ENCODE measurements around the gene PLCG1. TPM values are rescaled to one million over a fixed set of nuclear protein-coding genes. Genes with fewer than 3 reads are reported as not detected.

The PLCG1 gene
- total RNA-seq, 1 donor from 2014 or later: 66.3 TPM

DNA sequence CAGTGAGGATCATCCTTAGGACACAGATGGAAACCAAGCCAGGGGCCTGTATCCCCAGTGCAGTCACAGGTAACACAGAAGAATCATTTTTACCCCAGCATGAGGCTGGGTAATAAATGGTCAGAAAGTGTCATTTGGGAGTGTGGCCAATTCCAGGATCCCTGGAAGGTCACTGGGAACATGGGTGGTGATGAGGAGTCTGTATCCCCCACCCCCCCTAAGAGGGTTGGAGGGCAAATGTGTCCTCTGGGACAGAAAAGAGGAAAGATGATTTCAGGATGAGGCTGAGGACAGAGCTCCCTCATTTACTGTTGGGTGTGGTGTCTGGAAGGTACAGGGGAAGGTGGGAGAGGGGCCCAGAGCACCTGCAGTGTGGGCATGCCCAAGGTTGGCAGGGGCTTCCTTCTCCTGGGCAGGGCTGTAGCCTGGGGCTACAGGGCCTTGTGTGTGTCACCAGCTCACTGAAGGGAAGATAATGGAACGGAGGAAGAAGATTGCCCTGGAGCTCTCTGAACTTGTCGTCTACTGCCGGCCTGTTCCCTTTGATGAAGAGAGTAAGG, 34.5 kb downstream of the PLCG1 start:
- H3K27me3 ChIP-seq (ENCODE audit: control insufficient read depth in 3 of 3, insufficient read depth in 3 of 3, low read length in 3 of 3): no peaks in the 10 kb centered on the region
- H3K4me3 ChIP-seq (ENCODE audit: low read length in 3 of 3): no peak overlapping the region
- peak overlapping the region; percentile 4 to 40 (median 28) for H3K9ac ChIP-seq (ENCODE audit: low read depth in 1 of 3, low read length in 3 of 3)
- peaks cover 51 to 64% (median 59%) of the 10 kb centered on the region in 3 donors for H3K36me3 ChIP-seq (ENCODE audit: control insufficient read depth in 3 of 3, insufficient read depth in 3 of 3, low read length in 3 of 3)
- no peaks in the 10 kb centered on the region for H3K9me3 ChIP-seq (ENCODE audit: control insufficient read depth in 3 of 3, low read length in 3 of 3)
- peaks cover 42 to 51% (median 50%) of the 10 kb centered on the region in 3 donors for H3K4me1 ChIP-seq (ENCODE audit: control insufficient read depth in 3 of 3, insufficient read depth in 3 of 3, low read length in 3 of 3)
- H3K27ac ChIP-seq (ENCODE audit: low read depth, low read length): peak overlapping the region; percentile 39

DNA sequence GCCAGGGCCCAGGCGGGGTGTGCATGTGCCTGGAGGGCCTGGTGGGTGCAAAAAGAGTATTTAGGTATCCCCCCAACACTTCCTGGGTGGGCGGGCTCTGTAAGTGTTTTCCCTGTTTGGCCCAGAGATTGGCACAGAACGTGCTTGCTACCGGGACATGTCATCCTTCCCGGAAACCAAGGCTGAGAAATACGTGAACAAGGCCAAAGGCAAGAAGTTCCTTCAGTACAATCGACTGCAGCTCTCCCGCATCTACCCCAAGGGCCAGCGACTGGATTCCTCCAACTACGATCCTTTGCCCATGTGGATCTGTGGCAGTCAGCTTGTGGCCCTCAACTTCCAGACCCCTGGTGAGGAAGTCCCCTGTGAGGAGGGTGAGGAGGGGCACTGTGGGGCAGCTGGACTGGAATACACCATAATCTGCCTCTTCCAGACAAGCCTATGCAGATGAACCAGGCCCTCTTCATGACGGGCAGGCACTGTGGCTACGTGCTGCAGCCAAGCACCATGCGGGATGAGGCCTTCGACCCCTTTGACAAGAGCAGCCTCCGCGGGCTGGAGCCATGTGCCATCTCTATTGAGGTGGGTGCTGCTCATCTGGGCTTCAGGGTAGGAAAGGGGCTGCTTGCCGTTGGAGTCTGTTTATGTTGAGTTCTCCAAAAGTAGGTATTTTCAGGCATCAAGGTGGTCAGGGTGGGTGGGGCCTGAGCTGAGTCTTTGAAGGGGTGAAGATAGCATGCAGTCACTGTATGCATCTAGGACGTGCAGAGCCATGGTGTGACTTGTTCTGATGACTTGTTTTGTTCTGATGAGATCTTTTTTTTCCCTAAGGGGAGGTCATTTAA, 35.2 kb downstream of the PLCG1 start:
- Histone ChIP-seq H3K4me3 (ENCODE audit: low read length in 3 of 3) (no peak overlapping the region), H3K36me3 (ENCODE audit: control insufficient read depth in 3 of 3, insufficient read depth in 3 of 3, low read length in 3 of 3) (peaks cover 44 to 62% (median 54%) of the 10 kb centered on the region in 3 donors), H3K27ac (ENCODE audit: low read depth, low read length) (peak overlapping the region; percentile 39), H3K27me3 (ENCODE audit: control insufficient read depth in 3 of 3, insufficient read depth in 3 of 3, low read length in 3 of 3) (no peaks in the 10 kb centered on the region), H3K4me1 (ENCODE audit: control insufficient read depth in 3 of 3, insufficient read depth in 3 of 3, low read length in 3 of 3) (peaks cover 48 to 58% (median 57%) of the 10 kb centered on the region in 3 donors), H3K9ac (ENCODE audit: low read depth in 1 of 3, low read length in 3 of 3) (peak overlapping the region; percentile 4 to 40 (median 28)), H3K9me3 (ENCODE audit: control insufficient read depth in 3 of 3, low read length in 3 of 3) (no peaks in the 10 kb centered on the region)

DNA sequence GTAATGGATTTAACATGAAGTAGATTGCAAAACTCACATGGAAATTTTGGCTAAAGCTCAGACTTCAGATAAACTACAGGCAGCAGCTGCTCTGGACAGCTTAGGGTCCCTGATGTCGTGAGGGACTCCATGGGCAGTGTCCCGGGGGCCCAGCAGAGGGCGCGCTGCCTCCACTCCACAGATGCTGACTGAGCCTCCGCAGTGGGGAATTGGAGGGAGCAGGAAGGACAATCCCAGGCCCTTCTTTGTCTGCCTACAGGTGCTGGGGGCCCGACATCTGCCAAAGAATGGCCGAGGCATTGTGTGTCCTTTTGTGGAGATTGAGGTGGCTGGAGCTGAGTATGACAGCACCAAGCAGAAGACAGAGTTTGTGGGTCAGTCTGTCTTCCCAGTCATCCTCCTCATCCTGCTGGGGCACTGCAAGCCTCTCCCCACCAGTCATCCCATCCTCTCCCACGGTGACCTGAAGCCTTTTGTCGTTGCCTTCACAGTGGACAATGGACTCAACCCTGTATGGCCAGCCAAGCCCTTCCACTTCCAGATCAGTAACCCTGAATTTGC, 35.9 kb downstream of the PLCG1 start:
- peak overlapping the region in 1 of 3 donors; percentile 65 for H3K9ac ChIP-seq (ENCODE audit: low read depth in 1 of 3, low read length in 3 of 3)
- peaks cover 55 to 65% (median 64%) of the 10 kb centered on the region in 3 donors for H3K4me1 ChIP-seq (ENCODE audit: control insufficient read depth in 3 of 3, insufficient read depth in 3 of 3, low read length in 3 of 3)
- H3K36me3 ChIP-seq (ENCODE audit: control insufficient read depth in 3 of 3, insufficient read depth in 3 of 3, low read length in 3 of 3): peaks cover 39 to 55% (median 48%) of the 10 kb centered on the region in 3 donors

DNA sequence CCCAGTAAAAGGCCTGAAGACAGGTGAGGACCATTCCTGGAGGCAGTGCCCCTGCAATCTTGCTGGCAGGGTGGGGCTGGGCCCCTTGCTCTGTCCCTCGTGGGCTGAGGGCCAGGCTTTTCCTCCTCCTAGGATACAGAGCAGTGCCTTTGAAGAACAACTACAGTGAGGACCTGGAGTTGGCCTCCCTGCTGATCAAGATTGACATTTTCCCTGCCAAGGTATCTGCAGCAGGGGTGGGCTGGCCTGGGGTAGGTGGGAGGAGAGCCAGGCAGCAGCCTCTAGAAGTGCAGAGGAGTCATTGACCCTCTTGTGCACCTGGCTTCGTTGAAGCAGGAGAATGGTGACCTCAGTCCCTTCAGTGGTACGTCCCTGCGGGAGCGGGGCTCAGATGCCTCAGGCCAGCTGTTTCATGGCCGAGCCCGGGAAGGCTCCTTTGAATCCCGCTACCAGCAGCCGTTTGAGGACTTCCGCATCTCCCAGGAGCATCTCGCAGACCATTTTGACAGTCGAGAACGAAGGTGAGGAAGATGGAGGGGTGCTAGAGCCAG, 36.5 kb downstream of the PLCG1 start:
- Histone ChIP-seq H3K36me3 (ENCODE audit: control insufficient read depth in 3 of 3, insufficient read depth in 3 of 3, low read length in 3 of 3) (peaks cover 32 to 48% (median 42%) of the 10 kb centered on the region in 3 donors), H3K27me3 (ENCODE audit: control insufficient read depth in 3 of 3, insufficient read depth in 3 of 3, low read length in 3 of 3) (no peaks in the 10 kb centered on the region), H3K9ac (ENCODE audit: low read depth in 1 of 3, low read length in 3 of 3) (peak overlapping the region in 2 of 3 donors; percentile 47 to 65), H3K4me1 (ENCODE audit: control insufficient read depth in 3 of 3, insufficient read depth in 3 of 3, low read length in 3 of 3) (peaks cover 62 to 71% (median 70%) of the 10 kb centered on the region in 3 donors), H3K27ac (ENCODE audit: low read depth, low read length) (peak overlapping the region; percentile 3), H3K9me3 (ENCODE audit: control insufficient read depth in 3 of 3, low read length in 3 of 3) (no peaks in the 10 kb centered on the region), H3K4me3 (ENCODE audit: low read length in 3 of 3) (no peak overlapping the region)

More for the DNA sequence above, 35.9 kb downstream of the PLCG1 start:
- H3K9me3 ChIP-seq (ENCODE audit: control insufficient read depth in 3 of 3, low read length in 3 of 3): no peaks in the 10 kb centered on the region
- H3K27ac ChIP-seq (ENCODE audit: low read depth, low read length): peak overlapping the region; percentile 3
- no peak overlapping the region for H3K4me3 ChIP-seq (ENCODE audit: low read length in 3 of 3)
- H3K27me3 ChIP-seq (ENCODE audit: control insufficient read depth in 3 of 3, insufficient read depth in 3 of 3, low read length in 3 of 3): no peaks in the 10 kb centered on the region

DNA sequence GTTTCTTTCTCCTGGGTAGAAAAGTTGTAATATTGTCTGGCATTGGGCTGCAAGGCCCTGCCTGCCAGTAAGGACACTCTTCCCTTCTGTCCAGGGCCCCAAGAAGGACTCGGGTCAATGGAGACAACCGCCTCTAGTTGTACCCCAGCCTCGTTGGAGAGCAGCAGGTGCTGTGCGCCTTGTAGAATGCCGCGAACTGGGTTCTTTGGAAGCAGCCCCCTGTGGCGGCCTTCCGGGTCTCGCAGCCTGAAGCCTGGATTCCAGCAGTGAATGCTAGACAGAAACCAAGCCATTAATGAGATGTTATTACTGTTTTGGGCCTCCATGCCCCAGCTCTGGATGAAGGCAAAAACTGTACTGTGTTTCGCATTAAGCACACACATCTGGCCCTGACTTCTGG, 37.0 kb downstream of the PLCG1 start:
- peaks cover 66 to 76% (median 74%) of the 10 kb centered on the region in 3 donors for H3K4me1 ChIP-seq (ENCODE audit: control insufficient read depth in 3 of 3, insufficient read depth in 3 of 3, low read length in 3 of 3)
- no peaks in the 10 kb centered on the region for H3K27me3 ChIP-seq (ENCODE audit: control insufficient read depth in 3 of 3, insufficient read depth in 3 of 3, low read length in 3 of 3)
- H3K4me3 ChIP-seq (ENCODE audit: low read length in 3 of 3): peak overlapping the region in 1 of 3 donors; percentile 31
- peak overlapping the region; percentile 3 for H3K27ac ChIP-seq (ENCODE audit: low read depth, low read length)
- peak overlapping the region in 2 of 3 donors; percentile 52 to 65 for H3K9ac ChIP-seq (ENCODE audit: low read depth in 1 of 3, low read length in 3 of 3)
- H3K36me3 ChIP-seq (ENCODE audit: control insufficient read depth in 3 of 3, insufficient read depth in 3 of 3, low read length in 3 of 3): peaks cover 27 to 43% (median 37%) of the 10 kb centered on the region in 3 donors
- H3K9me3 ChIP-seq (ENCODE audit: control insufficient read depth in 3 of 3, low read length in 3 of 3): no peaks in the 10 kb centered on the region

DNA sequence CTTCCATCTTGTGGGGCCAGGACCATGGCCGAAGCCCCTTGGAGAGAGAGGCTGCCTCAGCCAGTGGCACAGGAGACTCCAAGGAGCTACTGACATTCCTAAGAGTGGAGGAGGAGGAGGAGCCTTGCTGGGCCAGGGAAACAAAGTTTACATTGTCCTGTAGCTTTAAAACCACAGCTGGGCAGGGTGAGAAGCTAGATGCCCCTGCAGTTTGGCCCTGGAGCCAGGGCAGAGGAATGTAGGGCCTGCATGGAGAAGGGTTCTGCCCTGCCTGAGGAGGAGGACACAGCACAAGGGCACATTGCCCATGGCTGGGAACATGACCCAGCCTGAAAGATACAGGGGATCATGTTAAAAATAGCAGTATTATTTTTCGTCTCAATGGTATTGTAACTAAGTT, 37.4 kb downstream of the PLCG1 start:
- H3K27me3 ChIP-seq (ENCODE audit: control insufficient read depth in 3 of 3, insufficient read depth in 3 of 3, low read length in 3 of 3): no peaks in the 10 kb centered on the region
- no peaks in the 10 kb centered on the region for H3K9me3 ChIP-seq (ENCODE audit: control insufficient read depth in 3 of 3, low read length in 3 of 3)
- peak overlapping the region in 1 of 3 donors; percentile 31 for H3K4me3 ChIP-seq (ENCODE audit: low read length in 3 of 3)
- H3K27ac ChIP-seq (ENCODE audit: low read depth, low read length): peak overlapping the region; percentile 3
- H3K4me1 ChIP-seq (ENCODE audit: control insufficient read depth in 3 of 3, insufficient read depth in 3 of 3, low read length in 3 of 3): peaks cover 66 to 76% (median 74%) of the 10 kb centered on the region in 3 donors
- H3K36me3 ChIP-seq (ENCODE audit: control insufficient read depth in 3 of 3, insufficient read depth in 3 of 3, low read length in 3 of 3): peaks cover 23 to 40% (median 34%) of the 10 kb centered on the region in 3 donors
- H3K9ac ChIP-seq (ENCODE audit: low read depth in 1 of 3, low read length in 3 of 3): peak overlapping the region in 2 of 3 donors; percentile 52 to 65

DNA sequence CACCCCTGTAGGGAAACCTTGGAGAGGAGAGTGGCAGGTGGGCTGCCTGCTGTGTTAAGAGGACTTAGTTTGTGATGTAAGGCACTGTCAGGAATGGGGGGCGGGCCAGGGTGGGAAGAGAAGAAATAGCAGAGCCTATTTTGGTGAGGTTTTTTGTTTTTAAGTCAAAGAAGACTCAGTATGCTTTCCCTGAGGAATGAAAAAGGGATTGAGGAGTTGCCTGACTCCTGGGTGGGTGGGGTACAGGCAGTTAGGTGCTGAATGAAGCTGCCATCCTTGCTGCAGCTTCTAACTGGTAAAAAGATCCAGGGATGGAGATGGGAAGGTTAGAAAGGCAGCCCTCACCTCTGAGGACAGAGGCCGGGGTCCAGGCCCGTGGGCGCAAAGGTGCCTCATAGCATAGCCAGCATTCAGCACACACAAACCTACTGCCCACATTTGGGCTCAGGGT, 37.9 kb downstream of the PLCG1 start:
- Histone ChIP-seq H3K27me3 (ENCODE audit: control insufficient read depth in 3 of 3, insufficient read depth in 3 of 3, low read length in 3 of 3) (no peaks in the 10 kb centered on the region), H3K9ac (ENCODE audit: low read depth in 1 of 3, low read length in 3 of 3) (peak overlapping the region in 2 of 3 donors; percentile 8 to 65), H3K4me1 (ENCODE audit: control insufficient read depth in 3 of 3, insufficient read depth in 3 of 3, low read length in 3 of 3) (peaks cover 66 to 78% (median 74%) of the 10 kb centered on the region in 3 donors), H3K36me3 (ENCODE audit: control insufficient read depth in 3 of 3, insufficient read depth in 3 of 3, low read length in 3 of 3) (peaks cover 19 to 35% (median 29%) of the 10 kb centered on the region in 3 donors), H3K9me3 (ENCODE audit: control insufficient read depth in 3 of 3, low read length in 3 of 3) (no peaks in the 10 kb centered on the region), H3K4me3 (ENCODE audit: low read length in 3 of 3) (no peak overlapping the region), H3K27ac (ENCODE audit: low read depth, low read length) (peak overlapping the region; percentile 69)

DNA sequence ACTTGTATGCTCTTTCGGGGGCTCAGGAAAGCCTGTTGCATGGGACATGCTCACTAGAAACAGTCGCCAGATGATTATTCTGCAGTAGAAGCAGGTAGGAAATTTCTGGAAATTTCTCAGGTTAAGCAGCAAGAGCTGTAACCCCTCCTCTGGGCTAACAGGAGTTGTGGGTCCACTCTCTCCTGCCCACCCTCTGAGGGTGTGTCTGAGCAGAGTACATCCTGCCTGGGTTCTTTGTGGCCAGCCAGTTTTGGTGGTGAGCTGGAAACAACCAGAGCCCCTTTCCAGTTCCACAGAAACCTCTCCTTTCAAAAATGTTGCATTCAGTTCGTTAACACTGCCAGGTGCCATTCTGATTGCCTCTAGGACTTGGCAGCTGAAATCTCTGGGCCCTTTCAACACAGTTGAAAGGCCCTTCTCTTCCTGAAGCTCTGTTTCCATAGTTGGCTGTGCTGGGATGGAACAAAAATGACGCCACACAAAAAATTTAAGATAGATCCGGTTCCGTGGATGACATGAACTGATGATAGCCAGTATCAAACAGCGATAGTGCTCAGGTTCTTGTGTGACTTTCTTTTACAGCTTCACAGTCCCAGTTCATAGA, 38.5 kb downstream of the PLCG1 start:
- Histone ChIP-seq H3K4me1 (ENCODE audit: control insufficient read depth in 3 of 3, insufficient read depth in 3 of 3, low read length in 3 of 3) (peaks cover 66 to 80% (median 74%) of the 10 kb centered on the region in 3 donors), H3K27ac (ENCODE audit: low read depth, low read length) (peak overlapping the region; percentile 69), H3K9ac (ENCODE audit: low read depth in 1 of 3, low read length in 3 of 3) (peak overlapping the region in 2 of 3 donors; percentile 8 to 54), H3K9me3 (ENCODE audit: control insufficient read depth in 3 of 3, low read length in 3 of 3) (no peaks in the 10 kb centered on the region), H3K4me3 (ENCODE audit: low read length in 3 of 3) (no peak overlapping the region), H3K27me3 (ENCODE audit: control insufficient read depth in 3 of 3, insufficient read depth in 3 of 3, low read length in 3 of 3) (no peaks in the 10 kb centered on the region), H3K36me3 (ENCODE audit: control insufficient read depth in 3 of 3, insufficient read depth in 3 of 3, low read length in 3 of 3) (peaks cover 13 to 29% (median 24%) of the 10 kb centered on the region in 3 donors)
